GM18498 (cell line): Measurements from ENCODE around the gene ERI3.

Source experiments
- ATAC-seq: cut with Tn5 transposase; IDR thresholded peaks from one replicate; pipeline ENCODE4 v1.9.1; 2021; ENCODE audit warnings: mild to moderate bottlenecking, moderate library complexity; ENCODE audit not compliant: unreplicated experiment

ERI3 gene

GRCh38 chr1:44318097-44319088 is 36.7 kb downstream of the ERI3 start:
- ATAC-seq = no peak

GRCh38 chr1:44316231-44316759 is 38.8 kb downstream of the ERI3 start:
- ATAC-seq = no peak

- no peak for ATAC-seq
Observed at GRCh38 chr1:44315521-44315920, 39.5 kb downstream of the ERI3 start.

- ATAC-seq = no peak
Observed at GRCh38 chr1:44314452-44314851, 40.6 kb downstream of the ERI3 start.

- no peak for ATAC-seq
Observed at GRCh38 chr1:44313265-44313918, 41.7 kb downstream of the ERI3 start.

GRCh38 chr1:44312399-44313196 is 42.5 kb downstream of the ERI3 start:
- no peak for ATAC-seq

GRCh38 chr1:44310006-44310405 is 45.1 kb downstream of the ERI3 start:
- ATAC-seq = no peak

GRCh38 chr1:44305962-44306422 is 49.1 kb downstream of the ERI3 start:
- no peak for ATAC-seq

- no peak for ATAC-seq
Observed at GRCh38 chr1:44303532-44303931, 51.5 kb downstream of the ERI3 start.

GRCh38 chr1:44302541-44302940 is 52.5 kb downstream of the ERI3 start:
- no peak for ATAC-seq

- ATAC-seq = no peak
Observed at GRCh38 chr1:44301442-44301841, 53.6 kb downstream of the ERI3 start.

GRCh38 chr1:44300852-44301251 is 54.2 kb downstream of the ERI3 start:
- ATAC-seq = no peak

- no peak for ATAC-seq
Observed at GRCh38 chr1:44297695-44298400, 57.2 kb downstream of the ERI3 start.

GRCh38 chr1:44296806-44297205 is 58.3 kb downstream of the ERI3 start:
- ATAC-seq = no peak

- no peak for ATAC-seq
Observed at GRCh38 chr1:44296086-44296485, 59.0 kb downstream of the ERI3 start.

- no peak for ATAC-seq
Observed at GRCh38 chr1:44294588-44295007, 60.5 kb downstream of the ERI3 start.

- ATAC-seq = no peak
Observed at GRCh38 chr1:44293761-44294315, 61.2 kb downstream of the ERI3 start.

GRCh38 chr1:44292651-44293050 is 62.4 kb downstream of the ERI3 start:
- no peak for ATAC-seq

GRCh38 chr1:44290250-44291094 is 64.6 kb downstream of the ERI3 start:
- no peak for ATAC-seq
